HepG2 (cell line): Measurements from ENCODE around the gene TBC1D16. TPM values are rescaled to one million over a fixed set of nuclear protein-coding genes. Genes with fewer than 3 reads are reported as not detected.

Experiments used
- ATAC-seq: fragments of 200-7000 bp; cut with Tn5 transposase; 3 replicates; pipeline ENCODE4 v1.9.1; 2020; ENCODE audit warnings: mild to moderate bottlenecking, moderate library complexity
- BruUV-seq: library from RNA; stranded (reverse); fragments of 400-500 nt; replicated peaks from 2 replicates; lab custom pipeline; 2021; lab: Mats Ljungman, UMichigan
- CTCF ChIA-PET: fragments of 300-600 bp; formaldehyde crosslinking; extraction: SDS; loops from one replicate; lab custom pipeline; 2021; ENCODE audit warnings: low total read pairs, inconsistent platforms, low intra/inter-chr PET ratio; lab: Yijun Ruan, JAX
- POLR2A ChIA-PET: fragments of 350-600 bp; sonication (Branson Sonifier 250); formaldehyde crosslinking; loops from one replicate; lab custom pipeline; 2020; ENCODE audit warnings: antibody characterized with exemption, inconsistent platforms; lab: Yijun Ruan, JAX
- DNase-seq: peaks from one replicate; pipeline ENCODE4 v3.0.0-alpha.2; 2015; ENCODE audit warnings: low spot score
- FAIRE-seq: peaks from 3 replicates; lab custom pipeline; 2011; peaks lifted over from hg19 to GRCh38; lab: Jason Lieb, UNC
- H2AFZ ChIP-seq: one replicate; pipeline ENCODE4 v1.6.1; 2011; ENCODE audit warnings: low read length, inconsistent platforms
- H3K27ac ChIP-seq: fragments of 300-600 bp; 3 replicates; pipeline ENCODE4 v1.8.0; 2011; ENCODE audit warnings: mixed run types, mild to moderate bottlenecking, mixed read lengths, low read length, inconsistent platforms; ENCODE audit not compliant: insufficient read depth; ENCODE audit errors: extremely low read length
- H3K27me3 ChIP-seq, 2 experiments: fragments of 200-600 bp in 1 of 2; 2 replicates in 1 of 2; 3 replicates in 1 of 2; pipeline versions ENCODE4 v1.6.0 to v1.8.0; 2011; ENCODE audit warnings: low read length in 2 of 2, mild to moderate bottlenecking in 2 of 2, moderate library complexity in 2 of 2, inconsistent platforms in 1 of 2; ENCODE audit not compliant: insufficient read depth in 2 of 2, control insufficient read depth in 1 of 2
- H3K36me3 ChIP-seq, 2 experiments: fragments of 200-600 bp in 1 of 2; replicated peaks in 1 of 2; 2 replicates in 1 of 2; 3 replicates in 1 of 2; pipeline versions ENCODE4 v1.5.1 to v1.8.0; 2011; ENCODE audit warnings: low read length in 2 of 2, inconsistent platforms in 1 of 2; ENCODE audit not compliant: insufficient read depth in 2 of 2, control insufficient read depth in 1 of 2
- H3K4me1 ChIP-seq: 2 replicates; pipeline ENCODE4 v1.5.1; 2012; ENCODE audit warnings: low read length, inconsistent platforms; ENCODE audit not compliant: insufficient read depth
- H3K4me2 ChIP-seq: 2 replicates; pipeline ENCODE4 v1.6.0; 2011; ENCODE audit warnings: low read depth, low read length, inconsistent platforms
- H3K4me3 ChIP-seq, 3 experiments: fragments of 200-600 bp in 1 of 3; sonication (generic), shearing (Covaris generic) in 1 of 3; replicated peaks in 1 of 3; 2 replicates each; pipeline ENCODE4 v1.5.1; 2011 to 2016; ENCODE audit warnings: low read length in 3 of 3, inconsistent platforms in 2 of 3, low read depth in 2 of 3, mild to moderate bottlenecking in 2 of 3, control low read depth in 1 of 3, mixed read lengths in 1 of 3; ENCODE audit not compliant: insufficient read depth in 1 of 3
- H3K79me2 ChIP-seq: one replicate; pipeline ENCODE4 v1.6.1; 2011; ENCODE audit warnings: low read length, inconsistent platforms; ENCODE audit not compliant: insufficient read depth
- H3K9ac ChIP-seq: 2 replicates; pipeline ENCODE4 v1.6.0; 2011; ENCODE audit warnings: mild to moderate bottlenecking, low read depth, low read length, inconsistent platforms; ENCODE audit not compliant: insufficient read depth
- H3K9me3 ChIP-seq: 2 replicates; pipeline ENCODE4 v1.5.1; 2012; ENCODE audit warnings: mild to moderate bottlenecking, low read length
- H4K20me1 ChIP-seq: 2 replicates; pipeline ENCODE4 v1.6.0; 2011; ENCODE audit warnings: inconsistent platforms, mild to moderate bottlenecking, low read length, moderate library complexity; ENCODE audit not compliant: insufficient read depth
- EHMT2 ChIP-seq: fragments of 200-600 bp; sonication (generic); IDR thresholded peaks from 2 replicates; pipeline ENCODE4 v1.7.0; 2017; ENCODE audit warnings: antibody characterized with exemption, low read depth, low read length, borderline replicate concordance
- MAFG ChIP-seq: sonication (generic); formaldehyde crosslinking; IDR thresholded peaks from 2 replicates; pipeline ENCODE4 v1.5.1; 2020; ENCODE audit warnings: mild to moderate bottlenecking, missing genetic modification reagents
- MZF1 ChIP-seq: sonication (generic); formaldehyde crosslinking; IDR thresholded peaks from 2 replicates; pipeline ENCODE4 v1.8.1; 2023; ENCODE audit warnings: mild to moderate bottlenecking, missing genetic modification reagents, borderline replicate concordance
- RBFOX2 ChIP-seq: fragments of 200-400 bp; formaldehyde crosslinking; IDR thresholded peaks from 2 replicates; pipeline ENCODE4 v1.6.1; 2017; ENCODE audit warnings: low read depth, mild to moderate bottlenecking, low read length
- SSRP1 ChIP-seq: IDR thresholded peaks from 2 replicates; pipeline ENCODE4 v1.6.1; 2016; ENCODE audit warnings: control low read depth
- TFE3 ChIP-seq: IDR thresholded peaks from 2 replicates; pipeline ENCODE4 v1.6.1; 2016
- ZBTB38 ChIP-seq: sonication (generic); formaldehyde crosslinking; IDR thresholded peaks from 2 replicates; pipeline ENCODE4 v1.5.1; 2020; ENCODE audit warnings: mild to moderate bottlenecking, missing genetic modification reagents
- ZNF350 ChIP-seq: sonication (generic); formaldehyde crosslinking; IDR thresholded peaks from 2 replicates; pipeline ENCODE4 v1.4.0; 2020; ENCODE audit warnings: mild to moderate bottlenecking, low read depth, missing genetic modification reagents, borderline replicate concordance
- WGBS: methylation state at CpG from one replicate; pipeline ENCODE4 v1.1.6; 2017; ENCODE audit warnings: low lambda C conversion rate; 5-methylcytosine and 5-hydroxymethylcytosine counted together
- in situ Hi-C: cut with HindIII; loops from 2 replicates; pipeline ENCODE4 v1.10.0; 2017; ENCODE audit warnings: low pct_unique_long_range_greater_than_20kb; ENCODE audit not compliant: extremely low pct_ligation_motif_present
- intact Hi-C: fragments of 100-400 bp; cut with micrococcal nuclease; formaldehyde crosslinking; loops from one replicate; pipeline ENCODE4 v1.10.0; 2022; ENCODE audit not compliant: unreplicated experiment
- polyA plus RNA-seq, 8 experiments: library from polyadenylated mRNA; depleted of rRNA in 3 of 8; stranded (reverse) in 7 of 8; unstranded in 1 of 8; fragments of >200 nt; fragmentation: Illumina TruSeq in 4 of 8; extraction: Trizol in 4 of 8; gene quantifications; 2 replicates each; pipeline versions ENCODE4 v1.2.1 to v1.2.3, GENCODE V29; 2011 to 2016; ENCODE audit warnings: low read depth in 4 of 8, missing spikeins in 1 of 8, mixed read lengths in 1 of 8; ENCODE audit not compliant: insufficient read depth in 1 of 8
- total RNA-seq, 5 experiments: library from RNA; depleted of rRNA; stranded (reverse); fragments of >200 nt; fragmentation: Illumina TruSeq; extraction: Trizol; gene quantifications; 2 replicates each; pipeline ENCODE4 v1.2.3, GENCODE V29; 2016; ENCODE audit warnings: low read depth in 1 of 5

Gene TBC1D16
- total and polyA plus RNA-seq, 2 of the 13 experiments (the other 11 are each of a cell fraction or from before 2014, with no cell fraction given) = 14.9 to 24.9 TPM

DNA sequence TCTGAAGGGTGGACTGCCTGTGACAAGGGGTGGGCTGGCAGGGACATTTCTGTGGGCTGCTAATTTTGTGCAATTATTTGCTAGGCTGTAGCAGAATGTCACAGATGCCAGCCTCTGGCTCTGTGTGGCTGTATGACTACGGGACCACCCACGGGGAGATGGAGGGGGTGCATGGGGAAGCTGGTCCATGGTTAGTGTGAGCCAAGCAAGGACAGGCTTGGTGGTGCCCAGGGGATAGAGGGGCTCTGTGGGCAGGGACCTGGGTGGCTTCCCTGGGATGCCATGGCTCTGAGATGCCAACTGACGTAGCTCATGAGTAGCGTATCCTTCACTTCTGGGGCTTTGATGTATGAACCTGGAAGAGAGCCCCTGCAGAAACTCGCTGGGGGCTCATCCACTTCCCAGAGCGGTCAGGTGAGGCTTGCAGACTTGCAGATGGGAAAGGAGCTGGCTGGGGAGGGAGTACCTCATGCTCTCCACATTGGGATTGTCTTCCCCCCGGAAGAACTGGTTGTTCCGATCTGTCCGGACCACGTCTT, 87.2 kb downstream of the TBC1D16 start:
- POLR2A ChIA-PET = interaction anchor here (0.9 to 1.9 kb wide), 2 partner anchors 16 to 46 kb away, joined by 3 to 6 read pairs; no protein-coding TSS in a partner anchor
- in situ Hi-C loops = no loop called here
- no peak for FAIRE-seq
- no peak overlapping the region for H3K27ac ChIP-seq
- BruUV-seq = no TSS peak
- no peaks in the 10 kb centered on the region for H3K79me2 ChIP-seq
- H3K4me1 ChIP-seq = peaks cover 19% of the 10 kb centered on the region
- H2AFZ ChIP-seq = no peak overlapping the region
- H3K4me2 ChIP-seq = no peak overlapping the region
- WGBS = 93% methylated on average over 10 of the region's 10 CpGs
- H3K4me3 ChIP-seq = no peak overlapping the region
- CTCF ChIA-PET = no interaction called here
- DNase-seq = no peak
- H3K9ac ChIP-seq = no peak overlapping the region
- H3K36me3 ChIP-seq = peaks cover 24 to 46% of the 10 kb centered on the region in 2 experiments
- H3K9me3 ChIP-seq = no peaks in the 10 kb centered on the region
- intact Hi-C loops = no loop called here
- no peaks in the 10 kb centered on the region for H4K20me1 ChIP-seq
- ATAC-seq = no peak
- TF ChIP-seq ZNF350 (CRISPR knock-in tag) = no peak
- TF ChIP-seq ZBTB38 (CRISPR knock-in tag) = no peak
- TF ChIP-seq MAFG (CRISPR knock-in tag) = no peak
- no peak for TF ChIP-seq TFE3 (CRISPR knock-in tag)
- no peak for TF ChIP-seq EHMT2
- no peak for TF ChIP-seq MZF1 (CRISPR knock-in tag)
- TF ChIP-seq SSRP1 = no peak
- TF ChIP-seq RBFOX2 = no peak
- no peaks in the 10 kb centered on the region for H3K27me3 ChIP-seq
